ENCODE results near the gene HBE1.

Gene HBE1

GRCh38 chr11:5232176-5232575 lies 37.6 kb downstream of the HBE1 start:
- DNase-seq = no peak

- DNase-seq = no peak
These were observed 38.6 kb downstream of the HBE1 start for GRCh38 chr11:5231111-5231510.

- DNase-seq = no peak
These were observed 39.5 kb downstream of the HBE1 start for GRCh38 chr11:5230266-5230665.

- DNase-seq = no peak
These were observed 39.9 kb downstream of the HBE1 start for GRCh38 chr11:5229796-5230195.

GRCh38 chr11:5229356-5229755 lies 40.4 kb downstream of the HBE1 start:
- no peak for DNase-seq

GRCh38 chr11:5228124-5228523 lies 41.6 kb downstream of the HBE1 start:
- DNase-seq = no peak

- no peak for DNase-seq
These were observed 42.1 kb downstream of the HBE1 start for GRCh38 chr11:5227681-5228080.

GRCh38 chr11:5226732-5227310 lies 42.9 kb downstream of the HBE1 start, which contains the start of gene HBB:
TSS of gene HBB (minus strand) at chr11:5227071. CDS start at chr11:5227021, 50 bp downstream.
- no peak for DNase-seq

- no peak for DNase-seq
These were observed 44.3 kb downstream of the HBE1 start for GRCh38 chr11:5225480-5225871.

- no peak for DNase-seq
These were observed 44.9 kb downstream of the HBE1 start for GRCh38 chr11:5224538-5225479.

GRCh38 chr11:5223686-5224085 lies 46.1 kb downstream of the HBE1 start:
- no peak for DNase-seq

- no peak for DNase-seq
These were observed 46.6 kb downstream of the HBE1 start for GRCh38 chr11:5223146-5223545.

Data from activated effector memory CD4-positive, alpha-beta T cell treated with Interleukin-2 at 50 U/mL for 16 hours (primary cell).